Mucosa of descending colon (tissue), 3 donors: ENCODE data around the gene CYTH1. TPM values are rescaled to one million over a fixed set of nuclear protein-coding genes. Genes with fewer than 3 reads are reported as not detected.

Experiments
- ATAC-seq: fragments of 200-7000 bp; cut with Tn5 transposase; one replicate; pipeline ENCODE4 v1.9.1; 2020; ENCODE audit warnings: mild to moderate bottlenecking, moderate library complexity
- DNase-seq, 3 donors: peaks; one replicate each; pipeline ENCODE4 v3.0.0-alpha.2; 2020
- H3K36me3 ChIP-seq: fragments of 200-600 bp; one replicate; pipeline ENCODE4 v1.8.0; 2021; ENCODE audit warnings: low read depth, mild to moderate bottlenecking
- H3K4me1 ChIP-seq: fragments of 200-600 bp; one replicate; pipeline ENCODE4 v1.8.0; 2021; ENCODE audit warnings: low read depth, mild to moderate bottlenecking
- H3K4me3 ChIP-seq: fragments of 200-600 bp; one replicate; pipeline ENCODE4 v1.8.0; 2021; ENCODE audit warnings: mild to moderate bottlenecking
- H3K9me3 ChIP-seq: fragments of 200-600 bp; one replicate; pipeline ENCODE4 v1.8.0; 2021; ENCODE audit warnings: mild to moderate bottlenecking
- intact Hi-C, 2 donors: fragments of 100-400 bp; cut with DNase I in 1 of 2; cut with micrococcal nuclease in 1 of 2; formaldehyde crosslinking; loops; one replicate each; pipeline versions ENCODE4 v1.11.0 to v1.11.1; 2022; cut with DNase I, micrococcal nuclease
- total RNA-seq, 3 donors: library from RNA; stranded (reverse); fragmentation: NEBNext Ultra II Directional in 2 of 3; extraction: Animal tissue kit (Norgen Biotek cat#: 25700) in 2 of 3; gene quantifications; one replicate each; pipeline versions ENCODE4 v1.2.1 to v1.2.4, GENCODE V29; 2021 to 2023
- TF ChIP-seq, protein P1 (sequence below): fragments of 200-600 bp; IDR thresholded peaks from one replicate; pipeline ENCODE4 v1.8.0; 2022; ENCODE audit warnings: antibody characterized with exemption, mild to moderate bottlenecking
- donor health status: DM: no; HTN: no; CAD: no; lungs with moderate emphysema.
- donor health status: DM: no; HTN: no; CAD: no.
- donor health status: DM: no; HTN: yes; CAD: no.

CYTH1 gene
- total RNA-seq, 3 donors from 2014 or later, result 60.3 to 99.4 (median 91.6) TPM

DNA sequence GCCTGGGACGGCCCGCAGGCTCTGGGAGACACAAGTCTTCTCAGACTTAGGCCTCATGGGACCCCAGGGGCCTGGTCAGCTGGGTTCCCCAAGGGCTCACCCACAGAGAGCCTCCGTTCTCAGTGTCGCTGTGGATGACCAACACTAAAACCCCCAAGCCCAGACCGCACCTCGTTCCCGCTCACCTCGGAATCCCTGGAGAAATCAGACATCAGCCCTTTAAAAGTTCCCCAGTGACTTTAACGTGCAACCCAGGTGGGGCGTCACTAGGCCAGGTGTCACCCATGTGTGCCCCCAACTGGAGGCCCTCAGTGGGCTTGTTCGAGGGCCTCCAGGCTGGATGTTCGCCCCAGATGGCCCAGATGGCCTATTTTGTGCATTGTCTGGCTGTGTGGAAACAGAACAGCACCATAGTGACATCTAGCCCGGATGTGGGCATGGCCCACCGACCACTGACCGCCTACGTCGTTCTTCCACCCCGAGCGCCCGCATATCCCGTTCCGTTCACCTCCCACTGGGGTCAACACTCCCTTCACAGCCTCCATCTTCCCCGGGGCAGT is 152.6 kb downstream of the CYTH1 start:
- no peaks in the 10 kb centered on the region for H3K9me3 ChIP-seq
- H3K4me3 ChIP-seq, result no peak overlapping the region
- intact Hi-C loops, result no loop called here
- ATAC-seq (no peak), DNase-seq (no peak)
- no peaks in the 10 kb centered on the region for H3K4me1 ChIP-seq
- TF ChIP-seq, protein P1, sequence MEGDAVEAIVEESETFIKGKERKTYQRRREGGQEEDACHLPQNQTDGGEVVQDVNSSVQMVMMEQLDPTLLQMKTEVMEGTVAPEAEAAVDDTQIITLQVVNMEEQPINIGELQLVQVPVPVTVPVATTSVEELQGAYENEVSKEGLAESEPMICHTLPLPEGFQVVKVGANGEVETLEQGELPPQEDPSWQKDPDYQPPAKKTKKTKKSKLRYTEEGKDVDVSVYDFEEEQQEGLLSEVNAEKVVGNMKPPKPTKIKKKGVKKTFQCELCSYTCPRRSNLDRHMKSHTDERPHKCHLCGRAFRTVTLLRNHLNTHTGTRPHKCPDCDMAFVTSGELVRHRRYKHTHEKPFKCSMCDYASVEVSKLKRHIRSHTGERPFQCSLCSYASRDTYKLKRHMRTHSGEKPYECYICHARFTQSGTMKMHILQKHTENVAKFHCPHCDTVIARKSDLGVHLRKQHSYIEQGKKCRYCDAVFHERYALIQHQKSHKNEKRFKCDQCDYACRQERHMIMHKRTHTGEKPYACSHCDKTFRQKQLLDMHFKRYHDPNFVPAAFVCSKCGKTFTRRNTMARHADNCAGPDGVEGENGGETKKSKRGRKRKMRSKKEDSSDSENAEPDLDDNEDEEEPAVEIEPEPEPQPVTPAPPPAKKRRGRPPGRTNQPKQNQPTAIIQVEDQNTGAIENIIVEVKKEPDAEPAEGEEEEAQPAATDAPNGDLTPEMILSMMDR, result no peak
- H3K36me3 ChIP-seq, result no peaks in the 10 kb centered on the region

DNA sequence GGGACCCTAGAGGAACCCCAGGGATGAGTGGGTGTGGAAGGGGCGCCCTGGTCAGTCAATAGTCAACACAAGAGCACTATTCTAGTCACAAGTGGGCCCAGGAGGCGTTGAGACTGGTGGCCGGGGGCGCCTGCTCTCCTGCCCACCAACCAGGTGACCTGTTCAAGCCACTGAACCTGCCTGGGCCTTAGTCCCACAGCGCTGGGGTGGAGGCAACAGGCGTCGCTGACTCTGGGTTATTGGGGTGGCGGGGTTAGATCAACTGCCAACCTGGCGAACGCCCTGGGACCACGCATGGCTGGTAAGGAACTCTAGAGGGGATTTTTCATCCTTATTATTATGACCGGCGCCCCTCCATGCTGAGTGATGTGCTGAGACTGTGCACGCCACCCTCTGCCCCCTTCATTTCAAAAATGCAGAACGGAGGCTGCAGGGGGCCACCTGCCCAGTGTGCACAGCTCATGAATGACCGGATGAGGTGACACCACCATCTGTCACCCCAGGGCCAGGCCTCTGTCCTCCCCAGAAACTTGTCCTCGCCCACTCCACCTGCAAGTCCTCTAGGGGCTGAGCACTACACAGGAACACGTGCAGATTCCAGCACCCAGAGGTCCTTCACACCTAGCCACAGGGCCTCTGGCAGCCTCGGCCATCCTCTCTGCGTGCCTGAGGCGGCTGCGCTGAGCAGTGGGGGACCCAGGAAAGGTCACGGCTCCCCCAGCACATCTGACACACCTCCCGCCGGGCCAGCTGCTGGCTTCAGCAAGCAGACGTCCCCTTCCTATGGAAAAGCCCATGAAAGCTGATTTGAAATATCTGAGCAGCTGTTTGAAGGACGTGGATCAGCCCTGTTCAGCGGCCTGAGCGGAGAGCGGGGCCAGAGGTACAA is 153.3 kb downstream of the CYTH1 start:
- Histone ChIP-seq H3K4me1 (no peaks in the 10 kb centered on the region), H3K9me3 (no peaks in the 10 kb centered on the region), H3K4me3 (no peak overlapping the region), H3K36me3 (no peaks in the 10 kb centered on the region)
- ATAC-seq (no peak), DNase-seq (no peak)
- intact Hi-C loops, result no loop called here
- TF ChIP-seq, protein P1, result no peak

DNA sequence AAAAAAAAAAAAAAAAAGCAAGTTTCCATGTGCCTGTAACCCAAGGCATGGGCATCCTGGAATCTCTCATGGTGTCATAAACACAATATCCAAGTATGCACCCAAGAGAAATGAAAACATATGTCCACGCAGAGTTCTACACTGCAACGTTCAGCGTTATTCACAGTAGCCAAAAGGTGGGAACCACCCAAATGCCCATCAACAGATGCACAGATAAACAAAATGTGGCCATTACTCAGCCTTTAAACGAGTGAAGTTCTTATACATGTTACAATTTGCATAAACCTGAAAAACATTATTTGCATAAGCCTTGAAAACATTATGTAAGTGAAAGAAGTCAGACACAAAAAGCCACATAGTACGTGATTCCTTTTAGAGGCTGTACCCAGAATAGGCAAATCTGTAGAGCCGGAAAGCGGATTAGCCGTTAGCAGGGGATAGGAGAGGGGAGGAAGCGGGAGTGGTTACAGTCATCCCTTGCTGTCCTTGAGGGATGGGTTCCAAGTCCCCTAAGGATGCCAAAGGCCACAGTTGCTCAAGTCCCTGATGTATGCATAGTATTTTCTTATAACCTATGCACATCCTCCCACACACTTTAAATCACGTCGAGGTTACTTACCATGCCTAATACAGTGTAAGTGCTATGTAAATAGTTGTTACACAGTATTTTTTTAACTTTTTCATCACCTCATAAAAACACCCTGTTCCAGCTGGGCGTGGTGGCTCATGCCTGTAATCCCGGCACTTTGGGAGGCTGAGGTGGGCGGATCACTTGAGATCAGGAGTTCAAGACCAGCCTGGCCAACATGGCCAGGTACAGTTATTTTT is 157.5 kb downstream of the CYTH1 start:
- Histone ChIP-seq H3K4me1 (no peaks in the 10 kb centered on the region), H3K9me3 (no peaks in the 10 kb centered on the region), H3K36me3 (no peaks in the 10 kb centered on the region), H3K4me3 (no peak overlapping the region)
- DNase-seq (no peak), ATAC-seq (no peak)
- TF ChIP-seq, protein P1, result no peak
- intact Hi-C loops, result no loop called here

Other genes with a start within 250 kb of the CYTH1 start
- gene DNAH17, start 204.9 kb downstream of the CYTH1 start, total RNA-seq, result under 1 TPM in 2 of 3 donors, not detected in 1; 0.06 to 0.17 TPM
- 10 to 100 TPM; 36.0 to 67.7 (median 41.4) TPM for gene USP36, start 58.5 kb upstream of the CYTH1 start, total RNA-seq
- gene CEP295NL, start 120.9 kb upstream of the CYTH1 start, total RNA-seq, result 1 to 10 TPM; 1.4 to 2.5 (median 2.0) TPM
- 100 to 1,000 TPM in 1 of 3 donors, 10 to 100 TPM in 2; 44.9 to 268 (median 91.3) TPM for gene TIMP2, start 143.1 kb upstream of the CYTH1 start, total RNA-seq
- 100 to 1,000 TPM; 329 to 838 (median 752) TPM for gene LGALS3BP, start 197.7 kb upstream of the CYTH1 start, total RNA-seq
- gene CANT1, start 227.5 kb upstream of the CYTH1 start, total RNA-seq, result 100 to 1,000 TPM; 159 to 376 (median 242) TPM
- gene C1QTNF1, start 241.9 kb upstream of the CYTH1 start, total RNA-seq, result 10 to 100 TPM; 16.9 to 33.3 (median 22.1) TPM